ENCODE measurements around the gene RIN1.
"Not testable (repeated sequence)": the region's sequence is repeated elsewhere in the genome, so short reads cannot be mapped to it uniquely, and the experiment has no call there.

The RIN1 gene

DNA sequence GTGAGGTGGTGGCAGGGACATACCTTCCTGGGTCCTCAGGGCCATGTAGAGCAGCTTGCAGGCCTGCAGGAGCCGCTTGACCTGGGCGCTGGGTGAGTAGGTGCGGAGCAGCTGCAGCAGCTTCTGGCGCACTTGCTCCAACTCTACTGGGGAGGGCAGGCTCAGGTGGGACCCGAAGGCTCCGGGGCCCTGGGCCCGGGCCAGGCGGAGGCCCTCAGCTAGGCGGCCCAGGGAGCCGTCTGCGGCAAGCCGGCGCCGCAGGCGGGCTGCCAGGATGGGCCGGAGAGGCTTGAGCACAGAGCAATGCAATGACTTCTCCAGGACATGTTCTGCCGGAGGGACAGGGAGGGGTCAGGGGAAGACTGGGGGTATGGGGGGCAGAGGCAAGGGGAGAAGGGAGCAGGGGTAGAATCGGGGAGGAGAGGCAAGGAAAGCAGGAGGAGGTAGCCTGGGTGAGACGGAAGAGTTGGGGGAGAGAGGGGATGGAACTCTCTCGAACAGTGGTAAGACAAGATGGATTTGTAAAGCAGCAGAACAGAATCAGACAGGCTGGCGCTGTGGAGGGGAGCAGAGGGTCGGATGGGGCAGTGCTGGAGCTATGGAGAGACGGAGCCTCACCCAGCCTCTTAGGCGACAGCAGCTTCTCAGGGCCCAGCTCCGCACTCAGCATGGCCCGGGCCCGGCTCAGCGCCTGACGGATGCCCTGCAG is 2.2 kb downstream of the RIN1 start:
- no peak for DNase-seq

DNA sequence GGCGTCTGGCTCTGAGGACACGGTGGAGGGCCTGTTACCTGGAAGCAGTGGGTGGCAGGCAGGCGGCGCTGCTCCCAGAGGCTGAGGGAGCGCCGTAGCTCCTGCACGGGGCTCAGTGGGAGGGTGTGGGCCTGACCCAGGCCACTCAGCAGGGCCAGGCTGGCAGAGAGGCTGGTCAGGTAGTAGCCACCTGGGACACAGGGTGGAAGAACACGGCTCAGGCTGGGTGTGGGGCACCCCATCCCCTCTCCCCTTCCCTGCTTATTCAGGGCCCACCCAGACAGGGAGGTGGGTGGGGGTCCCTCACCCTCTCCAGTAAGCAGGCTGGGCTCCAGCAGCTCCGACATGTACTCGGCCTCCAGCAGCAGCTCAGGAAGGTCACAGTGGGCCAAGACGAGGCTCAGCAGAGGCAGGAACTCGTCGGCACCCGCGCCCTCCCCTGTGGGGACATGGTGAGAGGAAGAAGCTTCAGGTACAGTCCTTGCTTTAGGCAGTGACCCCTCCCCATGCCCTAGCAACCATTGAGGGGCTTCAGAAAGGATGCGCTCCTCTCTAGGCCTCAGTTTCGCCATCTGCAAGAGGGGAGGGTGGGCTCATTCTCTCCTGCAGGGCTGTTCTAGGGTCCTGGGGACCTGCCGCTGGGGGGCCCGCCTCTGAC is 2.9 kb downstream of the RIN1 start:
- no peak for DNase-seq

DNA sequence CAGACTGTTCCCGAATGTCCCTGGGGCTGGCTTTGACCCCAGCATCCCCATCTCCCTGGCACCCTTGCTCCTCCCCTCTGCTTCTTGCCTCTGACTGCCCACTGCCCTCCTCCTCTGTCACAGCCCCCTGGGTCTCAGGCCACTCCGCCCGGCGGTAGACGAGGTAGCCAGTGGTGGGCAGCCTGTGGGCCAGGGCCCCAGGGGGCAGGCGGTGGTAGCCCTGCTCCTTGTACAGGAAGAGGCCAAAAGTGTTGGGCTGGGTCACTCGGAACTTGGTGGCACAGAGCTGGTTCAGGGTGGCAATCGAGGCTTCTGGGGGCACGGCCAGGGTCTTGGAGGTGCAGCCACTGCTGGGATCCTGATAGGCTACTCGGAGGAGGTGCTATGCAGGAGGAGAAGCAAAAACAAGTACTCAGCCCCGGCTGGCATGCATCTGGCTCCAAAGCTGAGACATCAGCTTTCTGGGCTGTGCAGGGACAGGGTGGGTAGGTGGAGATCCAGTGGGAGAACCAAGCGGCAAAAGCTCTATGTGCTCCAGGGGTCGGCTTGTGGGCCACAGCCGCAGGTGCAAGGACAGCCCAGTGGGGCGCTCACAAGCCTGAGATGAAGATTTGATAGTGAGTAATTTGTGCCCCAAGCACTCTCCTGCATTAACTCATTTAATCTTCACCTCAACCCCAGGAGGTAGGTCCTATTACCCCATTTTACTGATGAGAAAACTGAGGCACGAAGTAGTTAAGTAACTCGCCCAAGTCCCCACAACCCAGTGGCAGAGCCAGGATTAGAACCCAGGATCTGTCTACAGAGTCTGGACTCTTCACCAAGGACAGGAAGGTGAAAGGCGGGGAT is 3.6 kb downstream of the RIN1 start:
- no peak for DNase-seq

DNA sequence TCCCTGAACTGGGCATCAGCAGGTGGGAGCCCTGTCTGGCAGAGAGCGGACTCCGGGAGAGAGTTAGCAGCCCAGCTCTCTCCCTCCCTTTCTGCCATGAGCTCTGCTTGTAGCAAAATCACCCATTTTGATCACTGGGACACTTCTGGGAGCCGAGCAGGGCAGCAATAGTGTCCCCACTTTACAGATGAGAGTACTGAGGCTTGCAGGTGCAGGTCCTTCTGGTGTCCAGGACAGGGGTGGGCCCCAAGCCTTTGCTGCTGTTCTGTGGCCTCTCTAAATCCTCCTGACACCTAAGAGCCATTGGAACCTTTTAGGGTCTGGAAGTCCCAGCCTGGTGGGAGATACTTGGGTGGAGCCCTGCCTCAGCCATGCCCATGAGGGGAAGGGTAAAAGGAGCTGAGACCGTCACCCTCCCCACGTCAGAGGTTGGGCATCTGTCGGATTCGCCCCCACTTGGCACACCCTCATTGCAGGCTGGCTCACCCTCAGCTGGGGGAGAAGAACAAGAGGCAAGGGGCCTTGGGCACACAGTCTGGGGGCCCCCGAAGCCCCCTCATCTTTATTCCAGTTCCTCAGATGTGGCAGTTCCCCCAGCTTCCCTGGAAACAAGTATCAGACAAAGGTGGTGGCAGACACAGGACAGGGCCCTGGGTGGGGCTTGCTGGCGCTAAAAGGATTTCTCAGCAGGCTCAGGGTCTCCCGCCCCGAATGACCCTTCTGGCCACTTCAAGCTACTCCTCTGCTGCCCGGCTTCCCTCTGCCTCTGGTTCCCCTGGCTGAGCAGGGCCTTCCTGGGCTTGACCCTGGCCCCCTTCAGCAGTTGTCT is 4.5 kb downstream of the RIN1 start:
- no peak for DNase-seq

DNA sequence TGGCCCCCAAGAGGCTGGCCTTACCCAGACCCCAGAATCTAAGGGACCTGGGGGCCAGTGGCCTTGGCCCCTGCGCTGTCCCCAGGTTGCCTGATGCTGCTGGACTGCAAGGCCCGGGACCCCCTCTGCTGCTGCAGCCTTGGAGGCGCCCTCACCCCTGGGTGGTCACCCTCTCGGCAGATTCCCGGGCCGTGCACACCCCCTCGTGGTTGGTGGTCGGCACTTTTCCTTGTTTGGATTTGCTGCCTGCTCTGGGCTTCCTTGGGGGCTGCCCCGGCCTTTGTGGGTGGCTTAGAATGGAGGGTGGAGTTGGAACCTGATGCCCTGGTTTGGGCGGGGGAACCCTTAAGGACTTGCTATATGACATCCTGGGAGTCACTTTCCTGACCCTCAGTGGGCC is 5.3 kb downstream of the RIN1 start:
- DNase-seq, result no peak

DNA sequence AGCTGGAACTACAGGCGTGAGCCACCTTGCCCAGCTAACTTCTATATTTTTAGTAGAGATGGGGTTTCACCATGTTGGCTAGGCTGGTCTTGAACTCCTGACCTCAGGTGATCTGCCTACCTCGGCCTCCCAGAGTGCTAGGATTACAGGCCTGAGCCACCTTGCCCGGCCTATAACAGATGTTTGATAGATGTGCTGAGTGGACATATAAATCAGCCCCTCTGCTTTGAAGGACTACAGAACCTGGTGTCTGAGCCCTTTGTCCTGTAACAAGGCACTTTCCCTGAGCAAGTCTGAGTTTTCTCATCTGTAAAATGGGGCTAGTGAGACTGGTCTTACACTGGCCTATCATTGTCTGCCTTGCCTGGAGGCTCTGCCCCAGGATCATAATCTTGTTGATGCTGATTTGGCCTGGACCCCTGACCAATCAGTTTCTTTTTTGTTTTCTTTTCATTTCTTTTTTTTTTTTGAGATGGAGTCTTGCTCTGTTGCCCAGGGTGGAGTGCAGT is 7.0 kb downstream of the RIN1 start:
- DNase-seq, result no peak

DNA sequence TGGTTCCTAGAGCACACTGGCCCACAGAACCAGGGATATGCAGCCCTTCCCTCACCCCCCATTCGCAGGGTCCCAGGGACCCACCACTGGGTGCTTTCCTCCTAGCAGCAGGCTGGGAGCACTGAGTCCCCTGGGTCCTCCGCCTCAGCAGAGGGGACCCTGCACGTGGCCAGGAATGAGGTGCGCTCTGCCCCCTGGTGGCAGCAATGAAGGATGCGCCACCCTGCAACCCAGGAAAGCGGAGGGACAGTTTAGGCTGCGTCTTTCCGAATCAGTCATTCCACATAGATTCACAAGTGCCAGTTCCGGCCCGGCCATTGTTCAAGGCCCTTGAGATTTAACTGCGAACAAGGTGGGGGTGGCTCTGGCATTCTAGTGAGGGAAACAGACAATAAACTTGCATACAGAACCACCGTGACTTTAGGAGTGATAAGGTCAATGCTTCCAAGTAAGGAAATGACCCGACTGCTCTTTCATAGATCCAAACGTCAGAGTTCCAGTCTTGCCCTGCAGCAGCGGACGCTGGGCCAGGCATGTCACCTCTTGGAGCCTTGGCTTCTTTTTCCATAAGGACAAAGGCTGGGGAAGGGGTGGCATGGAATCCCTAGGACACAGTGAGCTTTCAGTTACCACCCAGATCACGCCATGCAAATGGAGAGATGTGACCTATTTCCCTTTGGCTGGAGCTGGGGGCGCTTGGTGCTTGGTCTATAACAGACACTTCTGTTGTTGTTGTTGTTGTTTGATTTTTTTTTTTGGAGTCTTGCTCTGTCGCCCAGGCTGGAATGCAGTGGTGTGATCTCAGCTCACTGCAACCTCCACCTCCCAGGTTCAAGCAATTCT is 7.7 kb downstream of the RIN1 start:
- DNase-seq, result peak; percentile 70

DNA sequence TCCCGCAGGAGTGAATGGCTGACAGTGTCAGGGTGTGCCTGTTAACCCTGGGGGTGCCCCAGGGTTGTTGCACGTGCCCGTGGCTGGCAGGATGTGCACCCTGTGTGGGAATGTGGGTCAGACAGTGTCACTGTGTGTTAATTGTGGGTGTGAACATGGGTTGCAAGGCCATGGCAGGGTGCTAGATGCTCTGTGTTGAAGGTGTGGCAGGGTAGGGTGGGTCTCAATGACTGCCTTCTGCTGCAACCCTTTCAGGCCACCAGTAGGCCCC is 8.3 kb downstream of the RIN1 start:
- DNase-seq, result no peak

DNA sequence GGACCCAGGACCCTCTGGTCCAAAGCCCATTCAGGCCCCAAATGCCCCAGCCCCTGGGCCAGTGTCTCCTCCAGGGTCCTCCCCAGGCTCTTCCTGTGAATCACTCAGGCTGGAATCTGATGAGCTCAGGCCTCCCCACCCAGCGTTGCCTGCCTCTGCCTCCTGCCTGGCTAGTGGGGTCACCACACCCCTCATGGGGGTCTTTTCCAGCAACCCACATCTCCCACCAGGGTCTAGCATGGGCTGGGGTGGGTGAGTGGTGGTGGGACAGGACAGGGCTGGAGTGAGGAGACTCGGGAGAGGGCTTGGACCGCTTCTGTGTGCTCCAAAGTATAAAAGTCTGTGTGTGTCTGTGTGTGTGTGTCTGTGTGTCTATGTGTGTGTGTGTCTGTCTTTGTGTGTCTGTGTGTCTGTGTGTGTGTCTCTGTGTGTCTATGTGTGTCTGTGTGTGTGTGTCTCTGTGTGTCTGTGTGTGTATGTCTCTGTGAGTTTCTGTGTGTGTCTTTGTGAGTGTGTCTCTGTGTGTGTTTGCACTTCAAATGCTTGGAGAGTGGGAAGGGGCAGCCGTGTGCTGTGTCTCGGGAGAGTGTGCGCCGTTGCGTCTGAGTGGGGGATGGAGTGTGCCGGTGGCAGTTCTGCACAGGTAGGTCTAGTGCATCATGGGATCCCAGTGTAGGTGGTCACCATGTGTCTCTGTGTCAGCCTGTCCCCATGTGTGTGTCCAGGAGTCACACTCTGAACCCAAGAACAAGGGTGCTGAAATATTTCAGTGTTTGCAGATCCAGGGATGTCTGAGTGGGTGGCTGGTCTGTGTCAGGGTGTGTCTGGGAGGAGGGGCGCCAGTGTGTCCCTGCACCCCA is 8.8 kb downstream of the RIN1 start:
- DNase-seq, result no peak

DNA sequence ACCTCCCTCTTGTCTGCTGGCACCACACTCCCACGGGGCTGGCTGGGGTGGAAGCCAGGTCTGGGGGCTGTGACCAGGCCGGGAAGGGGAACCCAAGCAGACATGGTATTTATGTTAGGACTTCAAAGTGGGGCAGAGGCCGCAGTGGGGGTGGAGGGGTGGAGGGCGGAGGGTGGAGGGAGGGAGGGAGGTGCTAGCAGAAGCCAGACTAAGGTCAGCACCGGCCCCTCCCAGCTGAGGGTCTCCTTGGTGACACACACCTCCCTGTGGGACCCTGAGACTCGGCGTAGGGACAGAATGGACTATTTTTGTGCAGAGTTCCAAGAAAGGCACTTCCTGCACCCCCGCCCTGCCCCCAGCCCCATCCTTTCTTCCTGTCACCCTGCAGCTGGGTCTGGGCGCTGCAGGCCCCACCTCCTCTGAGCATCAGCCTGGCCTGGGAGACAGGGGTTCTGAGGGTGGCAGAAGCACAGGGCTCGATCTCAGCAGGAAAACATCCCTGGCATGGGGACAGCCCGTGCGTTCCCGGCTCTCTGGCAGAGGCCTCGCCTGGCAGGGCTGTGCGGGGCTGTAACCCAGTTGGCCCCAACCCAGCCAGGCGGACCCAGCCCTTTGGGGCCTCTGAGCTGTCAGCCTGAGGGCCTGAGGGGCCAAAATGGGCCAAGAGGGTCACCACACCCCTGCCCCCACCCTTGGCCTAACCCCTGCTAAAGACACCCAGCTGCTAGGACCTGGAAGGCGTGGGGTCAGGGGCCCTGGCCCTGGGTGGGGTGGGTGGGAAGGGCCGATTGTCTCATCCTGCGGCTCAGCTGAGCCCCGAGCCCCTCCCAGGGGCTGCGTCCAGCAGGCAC is 9.7 kb downstream of the RIN1 start:
- no peak for DNase-seq

DNA sequence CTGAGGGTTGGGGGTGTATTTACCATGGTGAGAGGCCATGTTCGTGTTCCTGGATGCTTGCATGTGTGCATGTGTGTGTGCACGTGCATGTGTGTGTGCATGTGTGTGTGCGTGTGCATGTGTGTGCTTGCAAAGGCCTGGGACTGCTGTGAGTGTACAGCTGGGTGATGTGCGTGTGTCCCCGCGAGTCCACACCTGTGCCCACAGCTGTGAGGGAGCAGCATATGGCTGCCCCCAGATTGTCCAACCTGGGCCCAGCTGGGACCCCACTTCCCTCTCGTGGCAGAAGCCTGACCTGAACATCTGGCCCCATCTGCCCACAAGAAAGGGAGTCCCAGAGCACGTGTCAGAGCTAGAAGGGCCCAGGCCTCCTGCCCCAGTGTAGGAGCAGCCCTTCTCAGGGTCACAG is 11.0 kb downstream of the RIN1 start:
- no peak for DNase-seq

DNA sequence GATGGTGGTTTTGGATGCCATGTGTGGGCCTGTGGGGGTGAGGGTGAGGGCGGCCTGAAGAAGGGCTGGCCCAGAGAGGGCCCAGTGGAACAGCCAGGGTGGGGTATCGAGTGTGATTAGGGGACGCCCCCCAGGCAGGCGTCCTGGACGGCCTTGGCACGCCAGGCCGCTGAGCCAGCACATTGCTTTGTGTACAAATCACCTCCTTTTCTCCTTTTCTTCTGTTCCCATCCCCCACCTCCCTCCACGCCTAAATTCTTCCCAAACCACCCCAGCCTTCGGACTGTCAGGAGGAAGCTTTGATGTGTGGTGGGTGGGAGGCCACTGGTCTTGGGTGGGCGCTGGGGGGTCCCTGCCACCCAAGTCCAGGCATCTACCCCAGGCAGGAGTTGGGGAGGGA is 11.6 kb downstream of the RIN1 start:
- no peak for DNase-seq

DNA sequence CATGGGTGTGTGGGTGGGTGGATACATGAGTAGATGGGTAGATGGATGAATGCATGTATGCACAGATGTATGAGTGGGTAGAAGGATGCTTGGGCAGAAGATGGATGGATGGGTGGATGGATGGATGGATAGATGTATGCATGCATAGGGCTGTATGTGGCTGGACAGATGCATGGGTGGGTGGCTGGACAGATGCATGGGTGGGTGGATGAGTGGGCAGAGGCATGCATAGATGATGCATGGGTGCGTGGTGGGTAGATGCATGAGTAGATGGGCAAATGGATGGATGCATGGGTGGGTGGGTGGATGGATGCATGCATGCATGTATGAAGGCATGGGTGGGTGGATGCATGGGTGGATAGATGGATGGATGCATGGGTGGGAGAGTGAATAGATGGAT is 12.6 kb downstream of the RIN1 start:
- no peak for DNase-seq

DNA sequence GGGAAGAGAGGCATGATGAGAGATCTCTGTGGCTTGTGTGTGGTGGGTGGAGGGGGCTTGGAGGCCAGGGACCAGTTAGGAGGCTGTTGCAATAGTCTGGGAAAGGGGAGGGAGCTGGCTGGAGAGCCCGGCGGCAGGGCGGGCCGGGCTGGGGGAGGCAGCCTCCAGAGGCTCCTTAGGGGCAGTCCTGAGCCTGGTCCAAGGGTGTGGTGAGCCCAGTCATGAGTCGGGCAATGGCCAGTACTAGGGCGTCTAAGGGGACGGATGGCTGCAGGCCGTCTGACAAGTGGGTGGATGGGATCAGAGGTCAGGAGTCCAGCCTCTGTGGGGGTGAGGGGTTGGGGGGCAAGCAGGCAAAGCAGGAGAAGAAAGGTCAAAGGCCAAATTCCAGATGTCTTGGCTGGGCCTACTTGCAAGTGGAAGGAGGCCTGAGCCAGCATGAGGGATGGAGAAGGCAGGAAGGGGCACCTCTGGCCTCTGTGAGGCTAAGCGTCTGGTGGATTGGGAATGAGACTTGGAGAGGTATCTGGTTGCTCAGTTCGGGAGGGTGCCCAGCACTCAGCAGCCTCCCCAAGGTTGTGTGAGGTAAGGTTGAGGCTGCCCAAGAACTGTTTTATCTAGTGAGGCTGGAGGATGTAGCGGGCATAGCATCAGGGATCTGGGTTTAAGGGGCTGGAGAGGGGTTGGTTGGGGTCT is 13.4 kb downstream of the RIN1 start:
- DNase-seq, result no peak

DNA sequence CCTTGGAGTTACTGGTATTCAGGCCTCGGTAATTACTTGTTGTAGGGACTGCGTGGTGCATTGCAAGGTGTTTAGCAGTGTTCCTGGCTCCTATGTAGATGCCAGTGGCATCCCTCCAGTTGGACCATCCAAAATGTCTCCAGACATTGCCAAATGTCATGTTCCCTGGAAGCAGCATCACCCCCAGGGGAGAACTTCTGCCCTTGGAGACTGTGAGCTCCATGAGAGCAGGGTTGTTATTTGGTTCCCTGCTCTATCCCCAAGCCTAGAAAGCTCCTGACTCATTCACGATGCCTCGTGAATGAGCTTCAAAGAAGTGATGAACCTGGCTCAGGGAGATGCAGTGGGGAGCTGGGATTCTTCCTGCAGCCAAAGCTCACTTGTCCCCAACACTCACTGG is 14.6 kb downstream of the RIN1 start:
- no peak for DNase-seq

DNA sequence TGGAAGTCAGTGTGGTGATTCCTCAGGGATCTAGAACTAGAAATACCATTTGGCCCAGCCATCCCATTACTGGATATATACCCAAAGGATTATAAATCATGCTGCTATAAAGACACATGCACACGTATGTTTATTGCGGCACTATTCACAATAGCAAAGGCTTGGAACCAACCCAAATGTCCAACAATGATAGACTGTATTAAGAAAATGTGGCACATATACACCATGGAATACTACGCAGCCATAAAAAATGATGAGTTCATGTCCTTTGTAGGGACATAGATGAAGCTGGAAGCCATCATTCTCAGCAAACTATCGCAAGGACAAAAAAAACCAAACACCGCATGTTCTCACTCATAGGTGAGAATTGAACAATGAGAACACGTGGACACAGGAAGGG is 15.5 kb downstream of the RIN1 start:
- DNase-seq, result not testable (repeated sequence)

DNA sequence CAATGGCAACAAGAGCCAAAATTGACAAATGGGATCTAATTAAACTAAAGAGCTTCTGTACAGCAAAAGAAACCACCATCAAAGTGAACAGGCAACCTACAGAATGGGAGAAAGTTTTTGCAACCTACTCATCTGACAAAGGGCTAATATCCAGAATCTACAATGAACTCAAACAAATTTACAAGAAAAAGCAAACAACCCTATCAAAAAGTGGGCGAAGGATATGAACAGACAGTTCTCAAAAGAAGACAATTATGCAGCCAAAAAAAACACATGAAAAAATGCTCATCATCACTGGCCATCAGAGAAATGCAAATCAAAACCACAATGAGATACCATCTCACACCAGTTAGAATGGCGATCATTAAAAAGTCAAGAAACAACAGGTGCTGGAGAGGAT is 15.9 kb downstream of the RIN1 start:
- not testable (repeated sequence) for DNase-seq

DNA sequence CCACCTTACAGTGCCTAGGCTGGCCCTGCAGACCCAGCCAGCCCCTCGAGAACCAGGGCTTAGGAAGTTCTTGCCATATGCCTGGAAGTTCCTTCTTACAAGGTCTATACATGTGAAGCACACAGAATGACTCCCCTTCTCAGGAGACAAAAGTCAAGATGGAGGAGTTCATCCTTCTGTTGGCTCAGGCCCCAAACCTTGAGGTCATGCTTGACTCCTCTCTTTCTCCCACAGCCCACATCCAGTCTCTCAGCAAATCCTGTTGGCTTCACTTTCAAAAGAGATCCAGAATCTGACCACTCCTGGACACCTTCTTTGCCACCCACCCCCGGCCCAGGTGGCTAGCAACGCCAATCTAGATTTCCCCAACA is 17.6 kb downstream of the RIN1 start:
- no peak for DNase-seq
